ENCODE results near the gene KCNA10. TPM values are rescaled to one million over a fixed set of nuclear protein-coding genes. Genes with fewer than 3 reads are reported as not detected.

KCNA10 gene
- total and polyA plus RNA-seq, 8 donors, result not detected

GRCh38 chr1:110503471-110503870 lies 15.5 kb downstream of the KCNA10 start:
- Histone ChIP-seq H3K4me1 (no peaks in the 10 kb centered on the region), H3K9me3 (no peaks in the 10 kb centered on the region), H3K27ac (no peak overlapping the region), H3K27me3 (no peaks in the 10 kb centered on the region), H3K36me3 (no peaks in the 10 kb centered on the region), H3K4me3 (no peak overlapping the region)
- DNase-seq (no peak), ATAC-seq (no peak)
- intact Hi-C loops (cut with DNase I), result no loop called here
- TF ChIP-seq, protein P1, sequence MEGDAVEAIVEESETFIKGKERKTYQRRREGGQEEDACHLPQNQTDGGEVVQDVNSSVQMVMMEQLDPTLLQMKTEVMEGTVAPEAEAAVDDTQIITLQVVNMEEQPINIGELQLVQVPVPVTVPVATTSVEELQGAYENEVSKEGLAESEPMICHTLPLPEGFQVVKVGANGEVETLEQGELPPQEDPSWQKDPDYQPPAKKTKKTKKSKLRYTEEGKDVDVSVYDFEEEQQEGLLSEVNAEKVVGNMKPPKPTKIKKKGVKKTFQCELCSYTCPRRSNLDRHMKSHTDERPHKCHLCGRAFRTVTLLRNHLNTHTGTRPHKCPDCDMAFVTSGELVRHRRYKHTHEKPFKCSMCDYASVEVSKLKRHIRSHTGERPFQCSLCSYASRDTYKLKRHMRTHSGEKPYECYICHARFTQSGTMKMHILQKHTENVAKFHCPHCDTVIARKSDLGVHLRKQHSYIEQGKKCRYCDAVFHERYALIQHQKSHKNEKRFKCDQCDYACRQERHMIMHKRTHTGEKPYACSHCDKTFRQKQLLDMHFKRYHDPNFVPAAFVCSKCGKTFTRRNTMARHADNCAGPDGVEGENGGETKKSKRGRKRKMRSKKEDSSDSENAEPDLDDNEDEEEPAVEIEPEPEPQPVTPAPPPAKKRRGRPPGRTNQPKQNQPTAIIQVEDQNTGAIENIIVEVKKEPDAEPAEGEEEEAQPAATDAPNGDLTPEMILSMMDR (IDR thresholded peaks at IDR 0.05), result no peak

DNA sequence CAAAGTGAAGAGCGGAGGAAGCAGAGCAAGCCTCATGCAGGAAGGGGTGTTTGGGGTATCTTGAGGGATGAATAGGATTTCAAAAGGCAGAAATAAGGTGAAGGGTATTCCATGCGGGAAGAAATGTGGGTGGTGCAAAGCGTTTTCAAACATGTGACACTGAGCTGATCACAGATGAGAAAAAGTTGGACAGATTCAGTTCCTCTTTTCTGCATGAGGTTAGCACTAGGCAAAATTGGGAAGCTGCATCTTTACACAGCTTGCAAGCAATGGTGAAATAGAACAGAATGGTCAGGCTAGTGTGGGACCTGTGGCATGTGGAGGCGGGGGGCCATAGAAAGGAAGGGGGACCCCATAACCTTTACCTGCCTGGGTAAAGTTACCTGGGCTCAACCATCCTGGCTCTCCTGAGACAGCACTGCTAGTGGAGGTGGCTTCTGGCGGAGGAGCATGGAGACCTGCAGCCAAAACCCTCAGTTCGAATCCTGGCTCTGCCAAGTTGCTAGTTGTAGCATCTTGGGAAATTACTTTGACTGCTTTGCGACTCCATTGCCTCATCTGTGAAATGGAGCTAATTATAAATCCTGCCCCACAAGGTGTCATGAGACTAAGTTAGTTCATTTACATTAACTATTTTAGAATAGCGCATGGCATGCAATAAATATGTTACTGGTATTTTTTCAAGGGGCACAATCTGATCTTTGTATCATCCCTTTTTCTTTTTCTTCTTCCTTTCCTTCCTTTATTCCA lies 16.4 kb downstream of the KCNA10 start:
- TF ChIP-seq, protein P1 (IDR thresholded peaks at IDR 0.05), result no peak
- Histone ChIP-seq H3K4me3 (no peak overlapping the region), H3K9me3 (no peaks in the 10 kb centered on the region), H3K36me3 (no peaks in the 10 kb centered on the region), H3K4me1 (no peaks in the 10 kb centered on the region), H3K27ac (no peak overlapping the region), H3K27me3 (no peaks in the 10 kb centered on the region)
- intact Hi-C loops (cut with DNase I), result no loop called here
- ATAC-seq (peak; percentile 58), DNase-seq (no peak)

DNA sequence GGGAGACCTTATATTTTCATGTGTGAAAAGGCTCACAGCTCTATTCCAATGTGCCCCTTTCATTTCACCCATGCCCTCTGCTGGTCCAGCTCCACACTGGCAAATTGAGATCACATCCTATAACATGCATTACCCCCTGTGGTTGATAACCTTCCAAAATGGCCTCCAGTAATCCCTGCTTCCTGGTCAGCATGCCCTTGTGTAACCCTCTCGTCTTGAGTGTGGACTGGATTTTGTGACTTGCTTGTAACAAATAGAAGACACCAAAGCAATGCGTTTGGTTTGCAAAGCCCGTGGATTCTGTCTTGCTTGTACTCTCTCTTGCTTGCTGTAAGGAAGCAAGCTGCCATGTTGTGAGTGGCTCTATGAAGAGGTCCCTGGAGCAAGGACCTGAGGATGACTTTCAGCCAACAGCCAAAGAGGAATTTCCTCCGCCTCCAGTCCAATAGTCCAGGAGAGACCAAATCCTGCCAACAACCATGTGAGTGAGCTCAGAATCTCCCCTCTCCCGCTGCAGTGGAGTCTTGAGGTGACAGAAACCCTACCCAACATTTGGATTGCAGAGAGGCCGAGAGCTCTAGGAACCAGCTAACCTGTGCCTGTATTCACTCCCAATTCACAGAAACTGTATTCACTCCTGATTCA lies 17.4 kb downstream of the KCNA10 start:
- Histone ChIP-seq H3K27ac (no peak overlapping the region), H3K4me1 (no peaks in the 10 kb centered on the region), H3K9me3 (no peaks in the 10 kb centered on the region), H3K27me3 (no peaks in the 10 kb centered on the region), H3K4me3 (no peak overlapping the region), H3K36me3 (no peaks in the 10 kb centered on the region)
- ATAC-seq (no peak), DNase-seq (no peak)
- intact Hi-C loops (cut with DNase I), result no loop called here
- TF ChIP-seq, protein P1 (IDR thresholded peaks at IDR 0.05), result no peak

DNA sequence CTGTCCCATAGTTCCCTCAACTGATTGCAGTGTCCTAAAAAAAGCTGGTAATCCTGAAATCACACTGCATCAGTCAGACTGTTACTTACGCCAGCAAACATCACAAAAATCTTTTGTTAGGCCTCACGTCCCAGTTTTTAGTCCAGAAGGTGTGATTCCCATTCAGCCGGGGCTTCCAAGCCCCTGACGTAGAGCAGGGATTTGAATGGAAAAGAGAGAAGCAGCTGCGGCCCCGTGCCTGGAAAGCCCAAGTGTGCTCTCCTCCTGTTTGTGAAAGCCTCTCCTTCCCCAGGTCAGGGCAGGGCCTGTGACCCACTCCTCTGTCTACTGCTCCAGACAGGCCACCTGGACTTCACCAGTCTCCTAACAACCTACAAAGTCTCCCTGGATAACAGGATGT lies 20.7 kb downstream of the KCNA10 start:
- Histone ChIP-seq H3K4me1 (no peaks in the 10 kb centered on the region), H3K4me3 (no peak overlapping the region), H3K27me3 (no peaks in the 10 kb centered on the region), H3K27ac (no peak overlapping the region), H3K9me3 (no peaks in the 10 kb centered on the region), H3K36me3 (no peaks in the 10 kb centered on the region)
- ATAC-seq (no peak), DNase-seq (no peak)
- intact Hi-C loops (cut with DNase I), result no loop called here
- TF ChIP-seq, protein P1 (IDR thresholded peaks at IDR 0.05), result no peak

DNA sequence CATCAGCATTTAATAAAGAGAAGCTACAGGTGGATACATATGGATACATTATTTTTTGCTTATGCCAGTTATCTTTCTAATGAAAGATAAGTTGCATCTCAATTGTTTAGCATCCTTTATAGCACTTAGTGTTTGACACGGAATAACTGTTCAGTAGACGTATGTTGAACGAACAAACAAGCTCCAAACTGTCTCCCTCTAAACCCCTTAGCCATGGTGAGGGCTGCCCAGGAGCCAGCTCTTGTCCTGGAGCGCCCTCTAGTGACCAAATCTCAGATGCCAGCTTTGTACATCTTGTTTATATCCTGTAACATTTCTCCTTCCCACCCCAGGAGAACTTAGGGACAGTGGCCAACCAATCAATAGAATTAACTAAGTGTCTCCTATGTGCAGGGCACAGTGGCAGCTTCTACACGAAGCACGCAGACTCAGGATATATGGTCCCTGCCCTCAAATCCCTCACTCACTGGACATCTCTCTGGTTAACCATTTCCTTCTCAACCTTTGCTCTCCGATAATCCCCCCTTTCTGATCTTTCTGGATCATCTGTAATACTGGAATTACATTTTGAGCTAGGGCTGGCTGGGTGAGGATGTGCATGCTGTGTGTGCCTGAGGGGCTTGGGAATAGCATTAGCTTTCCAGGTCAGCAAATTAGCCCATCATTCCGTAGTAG lies 22.9 kb downstream of the KCNA10 start:
- H3K4me1 ChIP-seq, result no peaks in the 10 kb centered on the region
- no peaks in the 10 kb centered on the region for H3K9me3 ChIP-seq
- ATAC-seq (peak; percentile 95), DNase-seq (peak in 3 of 4 donors; percentile 60 to 81 (median 67))
- intact Hi-C loops (cut with DNase I), result no loop called here
- TF ChIP-seq, protein P1 (IDR thresholded peaks at IDR 0.05), result peak; percentile 84 to 88
- H3K4me3 ChIP-seq, result no peak overlapping the region
- no peaks in the 10 kb centered on the region for H3K36me3 ChIP-seq
- H3K27me3 ChIP-seq, result no peaks in the 10 kb centered on the region
- no peak overlapping the region for H3K27ac ChIP-seq
